GM21423 (cell line): ENCODE results near the gene EMX2.

Source experiments
- ATAC-seq: cut with Tn5 transposase; IDR thresholded peaks from one replicate; pipeline ENCODE4 v1.9.1; 2021; ENCODE audit warnings: mild to moderate bottlenecking, moderate library complexity; ENCODE audit not compliant: unreplicated experiment

Gene EMX2

DNA sequence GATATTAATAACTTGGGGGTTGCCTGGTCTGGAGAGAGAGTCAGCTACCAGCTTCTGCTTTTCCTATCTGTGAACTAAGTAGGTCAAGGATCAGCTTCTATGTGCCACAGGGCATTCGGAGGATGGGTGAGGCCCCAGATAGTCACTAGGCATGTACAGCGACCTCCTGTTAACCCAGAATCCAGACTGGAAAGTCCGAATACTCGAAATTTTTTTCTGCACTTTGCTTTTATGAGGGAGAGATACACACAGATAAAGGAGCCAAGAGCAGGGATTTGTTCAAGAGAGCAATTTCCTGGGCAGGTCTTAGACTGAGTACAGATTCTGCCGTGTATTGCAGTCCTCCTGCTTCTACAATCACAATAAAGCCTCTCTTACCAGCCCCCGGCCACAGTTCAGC is 54.2 kb downstream of the EMX2 start:
- no peak for ATAC-seq

DNA sequence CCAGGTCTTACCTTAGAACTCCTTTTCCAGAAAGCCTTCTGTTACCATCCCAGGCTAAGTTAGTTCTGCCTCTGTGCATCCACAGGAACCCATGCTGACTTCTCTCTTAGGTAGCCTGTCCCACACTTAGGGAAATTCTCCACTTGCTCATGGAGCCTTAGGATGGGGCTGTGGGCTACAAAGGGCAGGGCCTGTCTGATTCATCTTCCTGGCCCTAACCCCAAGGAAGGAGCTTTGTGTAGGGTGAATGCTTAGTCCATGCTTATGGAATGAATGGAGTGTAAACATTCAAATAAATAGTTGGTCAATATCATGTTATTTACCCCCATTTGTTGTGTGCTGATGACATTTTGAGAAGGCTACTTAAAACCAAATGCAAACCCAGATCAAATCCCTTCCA is 54.7 kb downstream of the EMX2 start:
- ATAC-seq = no peak
